GM19397 (cell line): ENCODE measurements around the gene COL4A1.

Experiments
- ATAC-seq: cut with Tn5 transposase; IDR thresholded peaks from one replicate; pipeline ENCODE4 v1.9.1; 2021; ENCODE audit warnings: mild to moderate bottlenecking, moderate library complexity; ENCODE audit not compliant: unreplicated experiment

Gene COL4A1

GRCh38 chr13:110242615-110243014 lies 64.3 kb downstream of the COL4A1 start:
- ATAC-seq, result no peak

- no peak for ATAC-seq
Observed at GRCh38 chr13:110240943-110241342, 66.0 kb downstream of the COL4A1 start.

- ATAC-seq, result no peak
Observed at GRCh38 chr13:110240352-110240751, 66.6 kb downstream of the COL4A1 start.

- ATAC-seq, result no peak
Observed at GRCh38 chr13:110239280-110240125, 67.5 kb downstream of the COL4A1 start.

GRCh38 chr13:110238818-110239195 lies 68.2 kb downstream of the COL4A1 start:
- ATAC-seq, result no peak

GRCh38 chr13:110237875-110238817 lies 68.8 kb downstream of the COL4A1 start:
- no peak for ATAC-seq

GRCh38 chr13:110236831-110237261 lies 70.1 kb downstream of the COL4A1 start:
- ATAC-seq, result no peak

GRCh38 chr13:110236431-110236830 lies 70.5 kb downstream of the COL4A1 start:
- no peak for ATAC-seq

- ATAC-seq, result no peak
Observed at GRCh38 chr13:110234532-110234931, 72.4 kb downstream of the COL4A1 start.

GRCh38 chr13:110233951-110234280 lies 73.0 kb downstream of the COL4A1 start:
- ATAC-seq, result no peak

GRCh38 chr13:110233181-110233950 lies 73.6 kb downstream of the COL4A1 start:
- ATAC-seq, result no peak

- no peak for ATAC-seq
Observed at GRCh38 chr13:110232756-110233155, 74.2 kb downstream of the COL4A1 start.

GRCh38 chr13:110232142-110232541 lies 74.8 kb downstream of the COL4A1 start:
- ATAC-seq, result no peak

- ATAC-seq, result no peak
Observed at GRCh38 chr13:110231348-110232047, 75.5 kb downstream of the COL4A1 start.

- no peak for ATAC-seq
Observed at GRCh38 chr13:110230661-110231347, 76.2 kb downstream of the COL4A1 start.

GRCh38 chr13:110229905-110230563 lies 76.9 kb downstream of the COL4A1 start:
- ATAC-seq, result no peak

GRCh38 chr13:110228936-110229904 lies 77.7 kb downstream of the COL4A1 start:
- no peak for ATAC-seq
